ENCODE data around the gene DEFB110.

DEFB110 gene

DNA sequence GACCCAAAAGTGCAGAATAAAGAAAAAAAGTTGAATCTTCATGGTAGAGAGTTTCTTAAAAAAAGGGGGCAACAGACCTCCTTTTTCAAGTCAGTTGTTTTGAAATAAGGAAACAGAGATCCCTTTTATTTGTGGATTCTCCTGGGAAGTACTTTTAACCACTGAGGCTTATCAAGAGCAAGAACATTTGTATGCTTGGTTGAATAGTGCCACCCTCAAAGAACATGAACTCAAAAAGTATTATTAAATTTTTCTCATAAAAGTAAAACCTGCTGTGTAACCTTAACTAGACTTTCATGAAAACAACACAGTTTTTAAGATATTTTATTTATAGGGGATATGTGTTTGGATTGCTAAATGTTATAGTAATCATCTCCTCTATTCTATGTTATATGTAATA, at the start of gene DEFB110:
TSS of gene DEFB110 (minus strand) at position 101 of the 400 bp plus-strand sequence. CDS start at position 42, 59 bp downstream.
- no peak for DNase-seq (ENCODE audit: low read depth)

DNA sequence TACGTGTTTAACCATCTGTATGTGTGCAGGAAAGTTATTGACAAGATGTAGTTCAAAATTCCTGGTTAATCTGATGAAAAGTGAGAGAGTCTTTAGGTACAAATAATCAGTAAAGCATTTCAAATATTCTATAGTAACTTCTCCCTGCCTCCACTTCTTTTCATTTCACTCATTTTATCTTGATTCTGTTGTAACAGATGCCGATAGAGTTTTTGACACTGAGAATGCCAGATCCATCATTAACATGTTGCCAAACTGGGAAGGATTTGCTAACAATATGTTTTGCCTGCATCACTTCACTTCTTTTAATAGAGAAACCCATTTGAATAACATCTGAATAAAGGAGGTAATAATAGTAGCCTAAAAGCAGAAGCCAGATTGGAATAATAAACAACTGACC, 48.3 kb upstream of the DEFB110 start:
- no peak for DNase-seq (ENCODE audit: low read depth)

DNA sequence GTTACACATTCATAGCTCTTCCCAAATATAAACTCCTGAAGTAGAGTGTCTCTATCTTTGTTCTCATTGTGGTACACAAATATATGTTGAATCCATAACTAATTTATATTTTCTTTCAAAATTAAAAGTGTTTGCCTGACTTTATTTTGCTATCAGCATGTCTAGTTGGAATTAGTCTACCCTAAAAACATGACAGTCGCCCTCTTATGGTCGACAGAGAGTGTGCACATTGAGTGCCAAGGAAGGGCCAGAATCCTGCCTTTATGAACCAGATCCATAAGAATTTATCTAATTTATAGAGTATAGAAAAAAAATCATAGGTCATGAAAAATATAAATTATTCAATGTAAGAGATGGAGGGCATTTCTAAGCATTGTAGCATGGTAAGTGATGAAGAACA, 40.3 kb upstream of the DEFB110 start:
- DNase-seq (ENCODE audit: low read depth): no peak

DNA sequence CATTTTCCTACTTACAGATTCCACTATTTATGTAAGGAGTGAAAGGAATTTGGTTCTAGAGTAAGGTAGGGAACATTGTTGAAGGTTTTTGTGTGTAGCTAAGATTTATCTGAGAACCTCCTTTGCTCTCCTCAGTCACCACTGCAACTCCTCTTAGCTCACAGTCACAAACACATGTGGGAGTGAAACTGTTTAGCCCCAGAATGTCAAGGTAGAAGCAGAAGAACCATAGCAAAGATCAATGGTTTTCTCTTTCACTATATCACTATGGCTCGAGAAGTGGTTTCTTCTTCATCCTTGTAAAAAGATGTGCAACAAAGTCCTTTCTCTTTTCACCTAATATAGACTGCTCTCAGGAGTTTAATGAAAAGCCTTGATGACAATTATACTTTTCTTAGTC, 34.4 kb upstream of the DEFB110 start:
- DNase-seq (ENCODE audit: low read depth): no peak

DNA sequence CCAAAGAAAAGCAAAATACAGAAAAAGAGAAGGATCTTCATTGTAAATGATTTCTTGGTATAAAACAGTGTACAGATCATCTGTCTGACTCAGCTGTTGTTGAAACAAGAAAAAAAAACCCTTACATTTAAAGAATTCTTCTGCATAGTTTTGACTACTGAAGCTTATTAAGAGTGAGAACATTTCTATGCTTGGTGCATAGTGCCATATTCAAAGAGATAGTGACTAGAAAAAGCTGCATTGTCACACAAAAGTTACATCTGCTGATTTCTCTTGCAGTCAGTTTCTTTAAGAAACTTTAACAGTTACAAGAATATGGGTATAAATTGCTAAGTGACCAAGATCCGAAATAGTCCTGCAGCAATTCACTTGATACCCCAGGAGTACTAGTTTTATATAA, 28.0 kb upstream of the DEFB110 start, which contains the start of gene DEFB112:
TSS of gene DEFB112 (minus strand) at position 101 of the 400 bp plus-strand sequence. CDS start at position 41, 60 bp downstream.
- DNase-seq (ENCODE audit: low read depth): no peak

DNA sequence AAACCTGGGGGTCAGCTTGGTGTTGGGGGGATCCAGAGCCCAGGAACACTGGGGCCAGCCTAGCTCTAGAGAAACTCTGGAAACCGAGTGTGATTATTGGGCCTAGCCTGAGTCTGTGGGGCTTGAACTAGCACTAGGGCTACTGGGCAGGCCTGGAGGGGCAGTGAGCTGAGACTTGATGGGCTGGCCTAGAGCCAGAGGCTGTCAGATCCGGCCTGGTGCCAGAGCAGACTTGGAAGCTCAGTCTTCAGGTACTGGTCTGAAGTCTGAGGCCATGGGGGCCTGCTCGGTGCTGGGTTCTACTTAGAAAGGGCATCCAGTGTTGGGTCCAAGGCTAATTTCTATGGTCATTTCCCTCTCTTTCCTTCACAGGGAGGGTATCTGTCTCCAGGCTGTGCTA, 25.2 kb upstream of the DEFB110 start:
- no peak for DNase-seq (ENCODE audit: low read depth)

DNA sequence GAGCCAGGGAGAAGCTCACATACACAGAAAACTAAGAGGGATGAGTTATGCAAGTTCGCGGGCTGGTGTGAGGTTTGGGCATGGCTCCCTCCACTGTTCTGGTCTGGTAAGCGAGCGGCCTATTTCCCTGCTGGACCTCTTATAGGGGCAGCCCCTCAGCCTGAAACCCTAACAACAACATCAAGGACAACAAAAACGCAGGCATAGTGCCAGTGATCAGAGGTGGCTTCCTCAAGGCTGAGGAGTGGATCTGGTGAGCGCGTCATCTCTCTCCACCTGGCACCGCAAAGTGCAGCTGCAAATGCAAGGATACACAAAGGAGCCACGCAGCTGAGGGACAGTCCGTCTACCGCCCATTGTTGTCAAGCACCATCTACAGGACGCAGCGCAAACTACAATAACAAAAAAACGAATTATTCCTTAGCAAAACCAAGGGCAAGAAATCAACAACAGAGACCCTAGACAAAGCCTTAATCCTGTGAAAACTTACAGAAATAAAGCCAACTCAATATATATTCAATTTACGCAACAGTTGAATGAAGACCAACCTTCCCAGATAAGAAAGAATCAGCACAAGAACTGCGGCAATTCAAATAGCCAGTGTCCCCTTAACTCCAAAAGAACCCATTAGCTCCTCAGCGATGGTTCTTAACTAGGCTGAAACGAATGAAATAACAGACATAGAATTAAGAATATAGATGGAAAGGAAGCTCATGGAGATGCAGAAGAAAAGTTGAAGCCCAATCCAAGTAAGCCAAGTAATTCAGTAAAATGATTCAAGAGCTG, 9.2 kb upstream of the DEFB110 start:
- DNase-seq (ENCODE audit: low read depth): no peak

DNA sequence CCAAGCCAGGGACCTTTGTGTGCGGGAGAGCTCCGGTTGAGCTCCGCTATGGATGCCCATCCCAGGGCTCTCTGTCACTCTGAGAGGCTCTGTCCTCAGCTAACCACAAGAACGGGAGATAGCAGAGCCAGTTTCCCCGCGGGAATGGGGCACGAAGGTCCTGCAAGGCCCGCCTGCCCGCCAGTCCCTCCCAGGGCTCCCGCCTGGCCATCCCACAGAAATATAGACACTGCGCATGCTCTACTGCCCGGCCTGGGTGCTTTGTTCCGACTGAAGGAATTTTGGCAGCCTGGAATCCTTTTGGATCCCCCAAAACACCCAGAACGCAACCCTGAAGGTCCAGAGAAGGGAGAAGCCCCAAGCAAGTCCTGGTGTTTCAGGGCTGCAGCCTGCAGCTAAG, 8.6 kb upstream of the DEFB110 start:
- no peak for DNase-seq (ENCODE audit: low read depth)

DNA sequence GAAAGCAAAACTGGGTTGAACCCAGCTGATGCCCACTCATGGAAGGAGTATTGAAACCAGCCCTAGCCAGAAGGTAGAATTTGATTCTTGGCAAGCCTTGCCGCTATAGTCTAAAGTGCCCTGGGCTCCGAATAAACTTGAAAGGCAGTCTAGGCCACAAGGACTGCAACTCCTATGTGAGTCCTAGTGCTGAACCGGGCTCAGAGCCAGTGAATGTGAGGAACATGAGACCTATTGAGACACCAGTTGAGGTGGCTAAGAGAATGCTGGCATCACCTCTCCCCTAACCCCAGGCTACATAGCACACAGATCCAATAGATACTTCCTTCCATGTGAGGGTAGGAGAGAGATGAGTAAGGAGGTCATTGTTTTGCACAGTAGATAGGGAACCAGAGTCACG, 3.5 kb upstream of the DEFB110 start:
- no peak for DNase-seq (ENCODE audit: low read depth)

DNA sequence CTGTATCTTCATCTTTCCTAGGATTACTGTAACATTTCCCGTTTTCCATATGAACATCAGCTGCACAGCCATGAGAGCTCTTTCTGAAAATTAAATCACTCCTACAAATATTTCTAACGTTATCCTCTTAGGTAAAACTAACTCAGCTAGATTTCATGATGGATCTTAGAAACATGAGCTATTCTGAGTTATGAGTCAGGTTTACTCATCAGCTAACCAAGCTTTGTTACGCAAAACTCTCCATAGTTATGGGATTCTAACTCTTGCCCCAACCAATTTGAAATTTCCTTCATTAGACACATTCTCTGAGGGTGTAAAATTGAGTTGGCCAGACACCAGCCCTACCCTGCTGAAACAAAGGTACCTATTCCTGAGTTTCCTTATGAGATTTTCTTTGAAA, 14.0 kb downstream of the DEFB110 start:
- no peak for DNase-seq (ENCODE audit: low read depth)

DNA sequence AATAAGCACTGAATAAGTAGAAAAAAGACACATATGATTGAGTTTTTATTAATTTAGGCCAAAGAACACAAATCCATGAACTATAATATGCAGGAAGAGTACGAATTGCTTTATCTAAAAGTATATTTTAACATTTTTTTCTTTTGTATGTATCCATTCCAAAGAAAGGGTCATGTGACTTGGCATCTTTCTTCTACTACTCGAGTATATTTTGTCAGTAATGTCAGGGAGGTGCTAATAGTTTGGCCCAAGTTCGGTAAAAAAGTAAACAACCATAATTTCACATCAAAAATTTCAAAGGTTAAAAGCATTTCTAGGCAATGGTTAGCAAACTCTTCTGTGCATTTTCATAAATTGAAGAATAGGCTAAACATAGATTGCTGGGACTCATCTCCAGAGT, 18.7 kb downstream of the DEFB110 start:
- no peak for DNase-seq (ENCODE audit: low read depth)

DNA sequence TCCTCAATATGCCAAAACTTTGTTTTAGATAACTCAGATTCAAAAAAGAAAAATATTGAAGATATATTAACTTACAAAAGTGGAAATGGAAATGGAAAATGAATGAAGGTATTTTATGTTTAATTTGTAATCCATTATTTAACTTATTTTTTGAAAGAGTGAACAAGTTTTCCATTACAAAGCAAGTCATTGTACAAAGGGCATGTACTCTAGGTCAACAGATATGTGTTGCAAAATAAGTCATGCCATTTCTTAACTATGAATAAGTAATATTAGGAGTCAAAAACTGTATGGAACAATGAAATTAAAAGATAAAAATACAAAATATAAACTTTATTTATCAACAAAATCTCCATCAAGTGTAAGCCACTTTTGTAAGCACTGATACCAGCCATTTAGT, 26.5 kb downstream of the DEFB110 start:
- DNase-seq (ENCODE audit: low read depth): no peak

DNA sequence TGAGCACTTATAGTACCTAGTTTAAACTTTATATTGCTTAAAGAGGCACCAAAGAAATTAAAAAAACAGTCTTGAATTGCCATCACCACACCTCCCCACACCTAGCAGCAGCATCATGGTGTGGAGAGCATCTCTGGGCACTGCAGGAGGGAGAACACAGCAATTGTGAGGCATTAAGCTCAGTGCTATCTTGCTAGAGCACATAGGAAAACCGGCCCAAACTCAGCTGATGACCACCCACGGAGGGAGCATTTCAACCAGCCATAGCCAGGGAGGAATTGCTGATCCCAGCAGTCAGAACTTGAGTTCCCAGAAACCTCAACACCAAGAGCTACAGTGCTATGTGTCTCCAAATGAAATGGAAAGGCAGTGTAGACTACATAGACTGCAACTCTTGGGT, 32.9 kb downstream of the DEFB110 start:
- DNase-seq (ENCODE audit: low read depth): no peak

DNA sequence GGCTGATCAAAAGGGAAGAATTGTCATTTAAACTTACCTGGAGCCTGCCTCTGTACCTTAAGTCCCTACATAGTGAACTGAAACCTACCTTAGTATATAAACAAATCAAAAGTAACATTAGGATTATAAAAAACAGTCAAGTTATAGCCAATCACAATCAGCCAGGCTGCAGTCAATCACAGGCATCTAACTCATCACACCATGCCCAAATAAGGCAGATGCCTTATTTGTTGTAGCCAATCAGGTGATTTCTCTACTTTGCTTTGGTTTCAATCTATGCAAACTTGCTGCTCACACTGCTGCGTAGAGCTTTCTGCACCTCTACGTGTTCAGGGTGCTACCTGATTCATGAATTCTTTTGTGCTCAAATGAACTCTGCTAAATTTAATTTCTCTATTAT, 34.0 kb downstream of the DEFB110 start:
- DNase-seq (ENCODE audit: low read depth): no peak

DNA sequence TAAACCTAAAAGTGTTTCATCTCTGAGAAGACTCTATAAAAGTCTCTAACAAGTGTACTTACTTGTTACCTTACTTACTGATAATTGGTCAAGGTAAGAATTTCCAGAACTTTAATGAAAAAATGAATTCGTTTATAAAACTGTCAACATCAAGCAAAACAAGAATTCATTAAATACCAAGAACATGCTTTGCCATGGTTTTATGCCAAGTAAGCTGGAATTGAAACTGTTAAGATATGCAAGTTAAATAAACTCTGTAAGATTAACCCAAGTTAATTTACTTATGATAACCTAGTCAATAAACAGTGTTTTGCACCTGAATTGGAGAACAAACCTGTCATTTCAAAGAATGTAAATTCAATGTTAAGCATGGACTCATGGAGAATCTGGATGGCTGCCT, 35.2 kb downstream of the DEFB110 start:
- DNase-seq (ENCODE audit: low read depth): no peak

DNA sequence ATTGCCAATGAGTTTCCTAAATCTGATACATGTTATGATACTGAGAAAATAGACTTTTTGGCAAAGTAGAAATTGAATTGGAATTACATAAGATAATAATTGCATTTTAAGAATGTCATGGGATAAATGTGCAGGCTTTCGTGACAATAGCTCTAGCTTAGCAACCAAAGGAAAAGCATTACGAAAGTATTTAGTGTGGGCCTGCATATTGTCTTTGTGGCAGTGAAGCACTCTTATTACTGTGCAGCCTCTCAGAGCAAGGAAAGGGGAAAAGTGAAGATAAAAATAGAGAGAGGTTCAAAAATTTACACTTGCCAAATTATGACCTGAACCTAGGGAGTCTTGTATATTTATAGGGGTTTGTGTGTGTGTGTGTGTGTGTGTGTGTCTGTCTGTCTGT, 39.7 kb downstream of the DEFB110 start:
- DNase-seq (ENCODE audit: low read depth): no peak

DNA sequence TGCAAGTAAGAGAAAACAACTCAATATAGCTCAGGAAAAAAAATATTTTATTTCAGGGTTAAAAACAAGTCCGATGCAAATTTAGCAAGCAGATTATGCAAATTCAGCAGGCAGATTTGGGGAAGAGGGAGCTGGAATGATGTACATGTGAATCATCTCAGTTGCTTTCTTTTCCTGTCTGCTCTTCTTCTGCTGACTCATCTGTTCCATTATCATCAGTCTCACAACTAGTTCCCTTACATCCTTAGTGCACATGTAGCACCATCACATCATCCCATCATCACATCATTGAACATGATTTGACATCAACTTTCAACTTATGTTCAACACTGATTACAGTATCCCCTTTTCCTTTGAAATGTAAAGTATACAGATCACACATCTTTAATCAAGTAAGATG, 40.9 kb downstream of the DEFB110 start:
- no peak for DNase-seq (ENCODE audit: low read depth)

DNA sequence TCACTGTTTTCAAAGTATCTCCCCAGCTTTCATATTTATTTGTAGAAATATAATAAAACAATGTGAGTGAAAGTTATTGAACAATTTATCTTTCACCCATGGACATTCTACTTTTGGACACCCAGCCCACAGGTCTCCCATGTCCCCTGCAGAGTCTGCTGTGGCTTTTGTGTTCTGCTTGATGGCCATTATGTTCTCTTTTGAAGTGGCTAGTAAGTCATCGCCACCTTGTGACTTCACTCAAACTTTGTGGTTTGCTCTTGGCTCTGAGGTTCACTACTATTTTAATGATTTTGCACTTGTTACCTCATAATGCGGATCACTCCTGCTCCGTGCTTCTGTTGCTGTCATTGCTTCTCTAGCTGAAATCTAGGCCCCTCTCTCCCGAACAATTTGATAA, 42.2 kb downstream of the DEFB110 start:
- DNase-seq (ENCODE audit: low read depth): no peak

DNA sequence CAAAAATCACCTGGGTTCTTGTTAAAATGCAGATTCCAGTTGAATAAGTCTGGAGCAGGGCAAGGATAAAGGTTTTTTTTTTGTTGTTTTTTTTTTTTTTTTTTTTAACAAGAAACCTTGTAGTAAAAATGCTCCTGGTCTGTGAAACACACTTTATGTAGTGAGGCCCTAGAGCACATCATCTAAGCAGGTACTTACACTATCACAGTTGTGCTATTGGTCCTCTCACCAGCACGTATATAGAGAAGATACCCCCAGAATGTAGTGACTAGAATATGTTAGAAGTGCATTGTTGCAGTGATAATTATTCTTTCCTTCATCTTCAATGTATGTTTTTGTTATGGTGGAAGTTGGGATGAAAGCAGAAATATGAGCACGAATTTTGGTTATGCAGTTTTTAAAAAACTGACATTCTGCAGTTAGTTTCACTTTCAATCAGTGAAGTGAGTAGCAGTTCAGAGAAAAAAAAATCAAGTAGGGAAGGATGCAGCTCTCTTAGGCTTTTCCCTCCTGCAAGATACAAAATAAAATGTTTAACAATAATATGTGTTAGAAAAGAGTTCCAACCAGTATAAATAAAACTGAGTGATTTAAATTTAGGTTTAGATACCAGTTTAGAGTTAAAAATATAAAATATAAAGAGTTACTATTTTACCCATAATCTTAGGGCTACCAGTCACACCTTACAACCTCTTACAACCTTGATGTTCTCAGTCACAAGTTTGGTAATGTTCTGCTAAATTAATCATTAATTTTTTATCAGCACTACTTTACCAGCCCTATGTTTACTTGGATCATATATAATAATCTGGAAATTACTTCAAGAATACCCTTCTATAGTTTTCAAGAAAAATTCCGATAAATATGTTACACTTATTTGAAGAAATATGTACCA, 43.2 kb downstream of the DEFB110 start:
- DNase-seq (ENCODE audit: low read depth): no peak

DNA sequence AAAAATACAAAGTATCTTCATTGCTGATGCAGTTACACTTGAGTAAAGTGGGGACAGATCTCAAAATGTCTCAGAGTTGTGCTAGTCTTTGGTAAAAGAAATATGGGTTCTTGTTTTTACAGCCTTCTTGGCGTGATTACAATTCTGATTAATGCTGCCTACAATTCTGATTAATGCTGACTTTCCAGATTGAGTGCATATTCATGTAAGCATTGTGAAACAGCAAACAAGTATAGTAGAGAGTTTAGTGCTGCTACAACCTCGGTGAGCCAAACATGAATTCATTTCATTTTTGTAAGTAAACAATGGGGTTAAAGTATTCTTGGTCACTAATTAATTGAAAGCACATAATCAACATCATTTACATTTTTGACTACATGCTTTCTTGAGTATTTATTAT, 52.2 kb downstream of the DEFB110 start, which contains the start of gene DEFB113:
TSS of gene DEFB113 (minus strand) at position 21 of the 400 bp plus-strand sequence. CDS start at position 21, 0 bp downstream.
- DNase-seq (ENCODE audit: low read depth): no peak

Data from stimulated activated CD8-positive, alpha-beta memory T cell treated with anti-CD3 and anti-CD28 coated beads, Interleukin-12 subunit alpha, Interleukin-12 subunit beta, amount 100 ng/mL, for 4 hours (primary cell).